MG63 (cell line): ENCODE measurements around the gene MYL6B. TPM values are rescaled to one million over a fixed set of nuclear protein-coding genes. Genes with fewer than 3 reads are reported as not detected.

ENCODE experiments used
- DNase-seq: peaks from one replicate; pipeline ENCODE4 v3.0.0-alpha.2; 2020
- H3K27me3 ChIP-seq: fragments of 250-450 bp; sonication (Bioruptor Pico); 2 replicates; pipeline ENCODE4 v1.5.1; 2020; ENCODE audit warnings: mild to moderate bottlenecking, moderate library complexity
- H3K36me3 ChIP-seq: fragments of 250-450 bp; sonication (Bioruptor Pico); 2 replicates; pipeline ENCODE4 v1.5.1; 2020; ENCODE audit warnings: mild to moderate bottlenecking, moderate library complexity
- H3K4me3 ChIP-seq: fragments of 250-450 bp; sonication (Bioruptor Pico); 2 replicates; pipeline ENCODE4 v1.5.1; 2020; ENCODE audit warnings: mild to moderate bottlenecking, moderate library complexity
- H3K9me3 ChIP-seq: fragments of 250-450 bp; sonication (Bioruptor Pico); 2 replicates; pipeline ENCODE4 v1.5.1; 2020; ENCODE audit warnings: mild to moderate bottlenecking, moderate library complexity
- total RNA-seq: library from RNA; depleted of rRNA; stranded (reverse); fragments of >200 nt; shearing (Covaris generic); gene quantifications from 2 replicates; pipeline ENCODE4 v1.2.3, GENCODE V29; 2014; ENCODE audit warnings: low replicate concordance

Gene MYL6B
- total RNA-seq, 1 experiment from 2014 or later, result 123 TPM

GRCh38 chr12:56118688-56119357 lies 33.6 kb upstream of the MYL6B start:
- Histone ChIP-seq H3K4me3 (peak overlapping the region; percentile 85), H3K27me3 (no peaks in the 10 kb centered on the region), H3K9me3 (no peaks in the 10 kb centered on the region; the same call in 1 of the 2 replicates), H3K36me3 (peaks cover 38% of the 10 kb centered on the region)
- no peak for DNase-seq

DNA sequence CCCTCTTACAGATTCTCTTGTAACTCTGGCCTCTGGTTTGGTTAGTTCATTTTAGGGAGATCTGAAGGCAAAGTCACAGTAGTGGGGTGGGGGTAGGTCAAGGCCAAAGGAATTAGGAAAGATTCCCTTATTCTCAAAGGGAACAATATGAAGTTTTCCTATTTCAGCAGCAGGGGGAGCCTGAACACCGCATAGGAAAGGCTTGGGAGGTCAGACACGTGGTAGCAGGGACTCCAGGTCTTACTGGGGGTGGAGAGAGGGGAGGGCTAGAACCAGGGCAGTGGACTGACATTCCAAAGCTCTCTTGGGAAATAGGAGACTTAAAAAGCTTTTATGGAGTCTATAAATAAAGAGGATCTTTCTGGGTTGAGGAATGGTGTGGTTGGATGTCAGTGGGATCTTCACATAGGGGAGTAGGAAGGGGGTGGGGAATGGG lies 33.0 kb upstream of the MYL6B start:
- peak; percentile 82 for DNase-seq
- peaks cover 33% of the 10 kb centered on the region for H3K36me3 ChIP-seq
- H3K4me3 ChIP-seq, result peak overlapping the region; percentile 85
- H3K27me3 ChIP-seq, result no peaks in the 10 kb centered on the region
- H3K9me3 ChIP-seq, result no peaks in the 10 kb centered on the region; the same call in 1 of the 2 replicates

DNA sequence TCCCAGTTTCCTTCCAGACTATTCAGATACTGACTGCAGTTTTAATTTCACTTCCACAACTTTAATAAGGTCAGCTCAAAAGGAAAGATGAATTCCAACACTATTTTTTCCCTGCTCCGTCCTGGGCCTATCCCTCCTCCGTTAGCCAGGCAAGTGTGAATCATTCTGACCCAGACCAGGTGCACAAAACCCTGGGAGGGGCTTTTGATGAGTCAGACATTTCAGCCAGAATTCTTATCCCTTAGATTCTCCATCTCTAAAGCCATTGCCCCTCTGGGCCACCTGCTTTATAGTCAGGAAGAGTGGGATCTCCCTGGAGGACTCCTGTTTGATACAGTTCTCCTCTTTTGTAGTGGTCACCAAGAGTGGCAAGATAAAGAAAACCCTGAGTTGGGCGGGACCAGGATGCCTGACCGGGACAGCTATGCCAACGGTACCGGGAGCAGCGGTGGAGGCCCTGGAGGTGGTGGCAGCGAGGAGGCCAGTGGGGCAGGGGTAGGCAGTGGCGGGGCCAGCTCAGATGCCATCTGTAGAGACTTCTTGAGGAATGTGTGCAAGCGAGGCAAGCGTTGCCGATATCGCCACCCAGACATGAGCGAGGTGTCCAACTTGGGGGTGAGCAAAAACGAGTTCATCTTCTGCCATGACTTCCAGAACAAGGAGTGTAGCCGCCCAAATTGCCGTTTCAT lies 32.1 kb upstream of the MYL6B start:
- Histone ChIP-seq H3K36me3 (peaks cover 34% of the 10 kb centered on the region), H3K27me3 (no peaks in the 10 kb centered on the region), H3K9me3 (no peaks in the 10 kb centered on the region; the same call in 1 of the 2 replicates), H3K4me3 (no peak overlapping the region)
- no peak for DNase-seq

DNA sequence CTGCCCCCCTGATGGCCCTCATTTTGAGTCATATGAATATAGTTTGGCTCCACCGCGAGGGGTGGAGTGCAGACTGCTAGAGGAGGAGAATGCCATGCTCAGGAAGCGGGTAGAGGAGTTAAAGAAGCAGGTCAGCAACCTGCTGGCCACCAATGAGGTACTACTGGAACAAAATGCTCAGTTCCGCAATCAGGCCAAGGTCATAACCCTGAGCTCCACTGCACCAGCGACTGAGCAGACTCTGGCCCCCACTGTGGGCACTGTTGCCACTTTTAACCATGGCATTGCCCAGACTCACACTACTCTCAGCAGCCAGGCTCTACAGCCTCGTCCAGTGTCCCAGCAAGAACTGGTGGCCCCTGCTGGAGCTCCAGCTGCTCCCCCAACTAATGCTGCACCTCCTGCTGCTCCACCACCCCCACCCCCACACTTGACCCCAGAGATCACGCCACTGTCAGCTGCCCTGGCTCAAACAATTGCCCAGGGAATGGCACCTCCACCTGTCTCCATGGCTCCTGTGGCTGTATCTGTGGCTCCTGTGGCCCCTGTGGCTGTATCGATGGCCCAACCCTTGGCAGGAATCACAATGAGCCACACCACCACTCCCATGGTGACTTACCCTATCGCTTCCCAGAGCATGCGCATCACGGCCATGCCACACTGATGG lies 31.1 kb upstream of the MYL6B start:
- Histone ChIP-seq H3K4me3 (no peak overlapping the region), H3K36me3 (peaks cover 36% of the 10 kb centered on the region), H3K9me3 (no peaks in the 10 kb centered on the region; the same call in 1 of the 2 replicates), H3K27me3 (no peaks in the 10 kb centered on the region)
- no peak for DNase-seq

GRCh38 chr12:56122637-56123036 lies 29.8 kb upstream of the MYL6B start:
- Histone ChIP-seq H3K36me3 (peaks cover 25% of the 10 kb centered on the region), H3K4me3 (no peak overlapping the region), H3K9me3 (no peaks in the 10 kb centered on the region), H3K27me3 (no peaks in the 10 kb centered on the region)
- DNase-seq, result no peak

GRCh38 chr12:56124133-56124532 lies 28.3 kb upstream of the MYL6B start:
- no peak for DNase-seq
- Histone ChIP-seq H3K4me3 (no peak overlapping the region), H3K36me3 (peaks cover 23% of the 10 kb centered on the region), H3K9me3 (no peaks in the 10 kb centered on the region), H3K27me3 (no peaks in the 10 kb centered on the region)

- H3K36me3 ChIP-seq, result peaks cover 23% of the 10 kb centered on the region
- no peaks in the 10 kb centered on the region for H3K9me3 ChIP-seq
- H3K4me3 ChIP-seq, result no peak overlapping the region
- DNase-seq, result no peak
- H3K27me3 ChIP-seq, result no peaks in the 10 kb centered on the region
These were observed 25.6 kb upstream of the MYL6B start for GRCh38 chr12:56126732-56127239.

GRCh38 chr12:56127485-56127887 lies 24.9 kb upstream of the MYL6B start:
- H3K27me3 ChIP-seq, result no peaks in the 10 kb centered on the region
- H3K4me3 ChIP-seq, result peak overlapping the region; percentile 35
- peaks cover 27% of the 10 kb centered on the region for H3K36me3 ChIP-seq
- no peaks in the 10 kb centered on the region for H3K9me3 ChIP-seq
- DNase-seq, result no peak

GRCh38 chr12:56127888-56128669 lies 24.3 kb upstream of the MYL6B start, which contains the start of gene ESYT1:
Gene ESYT1, plus strand, starts transcription at chr12:56128267. Its CDS starts 53 bp downstream, at chr12:56128320.
- peak within 1 kb of the TSS; percentile 77 for H3K4me3 ChIP-seq
- H3K36me3 ChIP-seq, result peaks cover 29% of the 10 kb centered on the region
- no peaks in the 10 kb centered on the region for H3K9me3 ChIP-seq
- no peaks in the 10 kb centered on the region for H3K27me3 ChIP-seq
- DNase-seq, result peak; percentile 99

DNA sequence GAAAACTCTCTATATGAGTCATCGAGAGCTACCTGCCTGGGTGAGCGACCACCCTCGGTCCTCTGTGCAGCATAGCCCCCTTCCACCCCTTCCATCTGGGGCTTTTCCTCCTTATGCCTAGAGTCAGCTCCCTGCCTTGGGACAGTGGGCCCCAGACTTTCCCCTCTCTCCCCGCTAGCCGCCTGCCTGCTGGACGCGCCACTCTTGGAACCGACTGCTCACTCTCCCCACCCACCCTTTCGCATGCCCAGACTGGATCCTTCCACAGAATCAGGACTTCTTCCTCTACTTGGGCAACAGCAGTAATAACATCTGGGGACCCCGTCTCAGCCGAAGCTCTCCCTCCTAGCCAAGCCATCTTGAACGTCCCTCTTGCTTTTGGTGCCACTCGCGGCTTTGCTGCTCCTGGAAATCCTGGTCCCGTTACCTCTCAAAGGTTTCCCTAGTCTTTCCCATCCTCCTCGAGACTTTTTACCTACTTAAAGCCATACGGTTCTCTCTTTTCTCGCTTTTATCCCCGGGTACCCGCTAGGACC lies 23.6 kb upstream of the MYL6B start:
- peak overlapping the region; percentile 77 for H3K4me3 ChIP-seq
- peaks cover 36% of the 10 kb centered on the region for H3K36me3 ChIP-seq
- no peaks in the 10 kb centered on the region for H3K27me3 ChIP-seq
- no peaks in the 10 kb centered on the region for H3K9me3 ChIP-seq
- peak; percentile 23 for DNase-seq

DNA sequence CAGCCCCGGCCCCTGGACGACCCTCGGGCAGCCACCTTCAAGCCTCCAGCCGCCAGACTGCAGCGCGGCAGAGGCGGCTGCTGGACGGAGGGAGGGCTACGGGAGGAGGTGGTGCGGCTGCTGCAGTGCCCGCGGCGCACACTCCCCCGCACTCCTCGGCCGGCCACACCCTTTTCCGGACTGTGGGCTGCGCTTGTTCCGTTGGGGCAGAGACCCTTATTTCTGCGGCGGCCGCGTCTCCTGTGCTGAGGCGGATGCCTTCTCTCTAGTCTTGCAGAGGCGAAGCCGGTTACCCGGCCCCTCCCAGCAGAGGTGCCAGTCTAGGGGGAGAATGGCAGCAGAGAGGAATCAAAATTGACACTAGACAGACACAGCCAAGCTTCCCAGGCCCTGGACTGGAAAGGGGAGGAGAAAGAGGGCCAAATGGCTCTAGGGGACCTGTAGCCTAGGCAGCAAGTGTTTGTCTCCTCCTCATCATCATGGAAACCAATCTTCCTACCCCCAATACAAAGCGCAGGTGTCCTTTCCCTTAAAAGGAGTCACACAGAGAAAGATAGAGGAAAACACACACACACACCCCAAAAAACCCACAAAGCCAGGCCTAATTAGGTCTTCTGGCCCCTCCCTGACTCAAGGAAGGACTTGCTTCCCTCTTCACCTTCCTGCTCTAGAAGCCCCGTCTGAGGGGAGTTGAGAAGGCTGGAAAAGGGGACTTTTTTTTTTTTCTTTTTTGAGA lies 23.0 kb upstream of the MYL6B start:
- peak overlapping the region; percentile 77 for H3K4me3 ChIP-seq

GRCh38 chr12:56129942-56130495 lies 22.4 kb upstream of the MYL6B start:
- peaks cover 42% of the 10 kb centered on the region for H3K36me3 ChIP-seq
- DNase-seq, result no peak
- H3K4me3 ChIP-seq, result peak overlapping the region; percentile 77; the same call in 1 of the 2 replicates
- H3K27me3 ChIP-seq, result no peaks in the 10 kb centered on the region
- H3K9me3 ChIP-seq, result no peaks in the 10 kb centered on the region

More for the DNA sequence above, 23.0 kb upstream of the MYL6B start:
- no peaks in the 10 kb centered on the region for H3K27me3 ChIP-seq
- H3K9me3 ChIP-seq, result no peaks in the 10 kb centered on the region
- H3K36me3 ChIP-seq, result peaks cover 42% of the 10 kb centered on the region
- DNase-seq, result peak; percentile 77

DNA sequence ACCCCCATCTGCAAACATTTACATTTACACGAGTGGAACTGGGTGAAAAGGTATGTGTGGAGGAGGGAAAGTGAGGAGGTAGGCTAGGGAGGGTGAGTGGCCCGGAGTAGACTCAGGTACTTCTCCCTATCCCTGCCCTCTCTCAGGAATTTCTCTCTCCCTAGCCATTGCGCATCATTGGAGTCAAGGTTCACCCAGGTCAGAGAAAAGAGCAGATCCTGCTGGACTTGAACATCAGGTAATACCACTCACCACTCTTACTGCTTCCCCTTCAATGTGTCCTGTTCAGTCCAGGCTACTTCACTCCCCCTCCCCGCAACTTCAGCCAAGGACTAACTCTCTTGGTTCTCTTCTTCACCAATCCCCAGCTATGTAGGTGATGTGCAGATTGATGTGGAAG lies 21.5 kb upstream of the MYL6B start:
- H3K27me3 ChIP-seq, result no peaks in the 10 kb centered on the region
- H3K36me3 ChIP-seq, result peaks cover 42% of the 10 kb centered on the region
- no peak for DNase-seq
- no peak overlapping the region for H3K4me3 ChIP-seq
- H3K9me3 ChIP-seq, result no peaks in the 10 kb centered on the region

DNA sequence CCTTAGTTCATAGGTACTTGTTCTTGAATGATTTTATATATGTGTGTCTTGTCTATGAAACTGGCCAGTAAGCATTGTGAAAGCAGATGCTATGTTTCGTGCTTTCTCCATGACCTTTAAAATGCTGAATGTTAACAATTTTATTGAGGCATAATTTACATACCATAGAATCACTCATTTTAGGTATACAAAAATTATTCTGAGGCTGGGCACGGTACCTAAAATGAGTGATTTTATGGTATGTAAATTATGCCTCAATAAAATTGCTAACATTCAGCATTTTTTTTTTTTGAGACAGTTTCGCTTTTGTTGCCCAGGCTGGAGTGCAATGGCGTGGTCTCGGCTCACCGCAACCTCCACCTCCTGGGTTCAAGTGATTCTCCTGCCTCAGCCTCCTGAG lies 17.5 kb upstream of the MYL6B start:
- Histone ChIP-seq H3K4me3 (no peak overlapping the region), H3K36me3 (peaks cover 67% of the 10 kb centered on the region), H3K9me3 (no peaks in the 10 kb centered on the region), H3K27me3 (no peaks in the 10 kb centered on the region)
- no peak for DNase-seq

DNA sequence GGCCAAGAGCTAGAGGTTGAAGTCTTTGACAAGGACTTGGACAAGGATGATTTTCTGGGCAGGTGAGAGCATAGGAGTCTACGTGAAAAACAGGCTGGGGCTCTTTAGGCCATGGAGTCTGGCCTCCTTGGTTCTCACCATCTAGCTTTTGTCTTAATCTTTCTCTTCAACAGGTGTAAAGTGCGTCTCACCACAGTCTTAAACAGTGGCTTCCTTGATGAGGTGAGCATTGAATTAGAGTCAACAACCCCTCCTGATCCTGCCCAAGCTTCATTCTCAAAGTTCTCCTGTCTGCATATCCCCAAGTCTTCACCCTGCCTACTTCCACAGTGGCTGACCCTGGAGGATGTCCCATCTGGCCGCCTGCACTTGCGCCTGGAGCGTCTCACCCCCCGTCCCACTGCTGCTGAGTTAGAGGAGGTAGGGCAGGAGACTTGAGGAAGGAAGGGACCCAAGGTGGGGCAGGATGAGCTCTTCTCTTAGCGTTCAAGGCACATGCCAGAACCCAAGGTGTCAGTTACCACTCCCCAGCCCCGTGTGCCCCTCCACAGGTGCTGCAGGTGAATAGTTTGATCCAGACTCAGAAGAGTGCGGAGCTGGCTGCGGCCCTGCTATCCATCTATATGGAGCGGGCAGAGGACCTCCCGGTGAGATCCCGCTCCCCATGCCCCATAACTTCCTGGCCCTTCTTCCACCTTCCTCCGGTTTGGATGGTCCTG lies 14.4 kb upstream of the MYL6B start:
- Histone ChIP-seq H3K27me3 (no peaks in the 10 kb centered on the region), H3K36me3 (peaks cover 59% of the 10 kb centered on the region), H3K4me3 (no peak overlapping the region), H3K9me3 (no peaks in the 10 kb centered on the region)
- no peak for DNase-seq
